ENCODE data around the gene FSTL5.

Gene FSTL5

DNA sequence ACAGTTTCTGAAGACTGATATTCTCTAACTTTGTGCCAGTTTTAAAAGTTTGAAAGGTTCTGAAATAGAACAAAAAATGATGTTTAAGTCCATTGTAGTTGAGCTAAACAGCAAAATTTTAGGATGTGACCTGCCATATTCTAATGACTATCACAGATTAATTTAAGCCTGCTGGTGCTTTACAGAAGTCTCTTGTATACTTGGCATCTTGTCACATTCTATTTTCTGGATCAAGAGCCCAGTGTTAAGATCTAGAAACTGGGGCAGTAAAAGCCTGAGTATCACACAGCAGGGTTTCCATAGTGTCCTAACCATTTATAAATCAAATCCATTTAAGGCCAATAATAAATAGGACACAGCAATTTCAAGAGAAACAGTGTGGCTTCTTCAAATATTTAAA is 12.4 kb downstream of the FSTL5 start:
- TF ChIP-seq ZC3H10 (CRISPR knock-in tag; IDR thresholded peaks at IDR 0.05) (no peak), ZFP30 (CRISPR knock-in tag; IDR thresholded peaks at IDR 0.05) (no peak), RARB (CRISPR knock-in tag; IDR thresholded peaks at IDR 0.05) (no peak), ZNF8 (CRISPR knock-in tag; IDR thresholded peaks at IDR 0.05) (no peak), CSDC2 (CRISPR knock-in tag; IDR thresholded peaks at IDR 0.05) (no peak), ZFP3 (CRISPR knock-in tag; IDR thresholded peaks at IDR 0.05) (no peak), ISL1 (CRISPR knock-in tag; IDR thresholded peaks at IDR 0.05) (no peak), ARNTL (CRISPR knock-in tag; IDR thresholded peaks at IDR 0.05; ENCODE audit: borderline replicate concordance, low read depth) (no peak), ZNF70 (CRISPR knock-in tag; IDR thresholded peaks at IDR 0.05) (no peak), TCF4 (CRISPR knock-in tag; IDR thresholded peaks at IDR 0.05; ENCODE audit: borderline replicate concordance) (no peak)
- TF ChIP-seq, protein P1, sequence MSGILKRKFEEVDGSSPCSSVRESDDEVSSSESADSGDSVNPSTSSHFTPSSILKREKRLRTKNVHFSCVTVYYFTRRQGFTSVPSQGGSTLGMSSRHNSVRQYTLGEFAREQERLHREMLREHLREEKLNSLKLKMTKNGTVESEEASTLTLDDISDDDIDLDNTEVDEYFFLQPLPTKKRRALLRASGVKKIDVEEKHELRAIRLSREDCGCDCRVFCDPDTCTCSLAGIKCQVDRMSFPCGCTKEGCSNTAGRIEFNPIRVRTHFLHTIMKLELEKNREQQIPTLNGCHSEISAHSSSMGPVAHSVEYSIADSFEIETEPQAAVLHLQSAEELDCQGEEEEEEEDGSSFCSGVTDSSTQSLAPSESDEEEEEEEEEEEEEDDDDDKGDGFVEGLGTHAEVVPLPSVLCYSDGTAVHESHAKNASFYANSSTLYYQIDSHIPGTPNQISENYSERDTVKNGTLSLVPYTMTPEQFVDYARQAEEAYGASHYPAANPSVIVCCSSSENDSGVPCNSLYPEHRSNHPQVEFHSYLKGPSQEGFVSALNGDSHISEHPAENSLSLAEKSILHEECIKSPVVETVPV (CRISPR knock-in tag; IDR thresholded peaks at IDR 0.05) = no peak
- TF ChIP-seq, protein P2, sequence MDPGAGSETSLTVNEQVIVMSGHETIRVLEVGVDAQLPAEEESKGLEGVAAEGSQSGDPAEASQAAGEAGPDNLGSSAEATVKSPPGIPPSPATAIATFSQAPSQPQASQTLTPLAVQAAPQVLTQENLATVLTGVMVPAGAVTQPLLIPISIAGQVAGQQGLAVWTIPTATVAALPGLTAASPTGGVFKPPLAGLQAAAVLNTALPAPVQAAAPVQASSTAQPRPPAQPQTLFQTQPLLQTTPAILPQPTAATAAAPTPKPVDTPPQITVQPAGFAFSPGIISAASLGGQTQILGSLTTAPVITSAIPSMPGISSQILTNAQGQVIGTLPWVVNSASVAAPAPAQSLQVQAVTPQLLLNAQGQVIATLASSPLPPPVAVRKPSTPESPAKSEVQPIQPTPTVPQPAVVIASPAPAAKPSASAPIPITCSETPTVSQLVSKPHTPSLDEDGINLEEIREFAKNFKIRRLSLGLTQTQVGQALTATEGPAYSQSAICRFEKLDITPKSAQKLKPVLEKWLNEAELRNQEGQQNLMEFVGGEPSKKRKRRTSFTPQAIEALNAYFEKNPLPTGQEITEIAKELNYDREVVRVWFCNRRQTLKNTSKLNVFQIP (CRISPR knock-in tag; IDR thresholded peaks at IDR 0.05; ENCODE audit: borderline replicate concordance, low read depth) = no peak
- ATAC-seq = no peak

- TF ChIP-seq CSDC2 (CRISPR knock-in tag; IDR thresholded peaks at IDR 0.05) = no peak
- no peak for TF ChIP-seq TCF4 (CRISPR knock-in tag; IDR thresholded peaks at IDR 0.05; ENCODE audit: borderline replicate concordance)
- TF ChIP-seq TOX (CRISPR knock-in tag; IDR thresholded peaks at IDR 0.05; ENCODE audit: borderline replicate concordance) = no peak
- TF ChIP-seq GLIS3 (CRISPR knock-in tag; IDR thresholded peaks at IDR 0.05) = no peak
- no peak for TF ChIP-seq ESRRG (CRISPR knock-in tag; IDR thresholded peaks at IDR 0.05)
- no peak for TF ChIP-seq ZNF70 (CRISPR knock-in tag; IDR thresholded peaks at IDR 0.05)
- TF ChIP-seq ZNF8 (CRISPR knock-in tag; IDR thresholded peaks at IDR 0.05) = no peak
- TF ChIP-seq RARB (CRISPR knock-in tag; IDR thresholded peaks at IDR 0.05) = no peak
- TF ChIP-seq, protein P1 (CRISPR knock-in tag; IDR thresholded peaks at IDR 0.05) = no peak
- TF ChIP-seq ISL1 (CRISPR knock-in tag; IDR thresholded peaks at IDR 0.05) = no peak
- TF ChIP-seq, protein P3, sequence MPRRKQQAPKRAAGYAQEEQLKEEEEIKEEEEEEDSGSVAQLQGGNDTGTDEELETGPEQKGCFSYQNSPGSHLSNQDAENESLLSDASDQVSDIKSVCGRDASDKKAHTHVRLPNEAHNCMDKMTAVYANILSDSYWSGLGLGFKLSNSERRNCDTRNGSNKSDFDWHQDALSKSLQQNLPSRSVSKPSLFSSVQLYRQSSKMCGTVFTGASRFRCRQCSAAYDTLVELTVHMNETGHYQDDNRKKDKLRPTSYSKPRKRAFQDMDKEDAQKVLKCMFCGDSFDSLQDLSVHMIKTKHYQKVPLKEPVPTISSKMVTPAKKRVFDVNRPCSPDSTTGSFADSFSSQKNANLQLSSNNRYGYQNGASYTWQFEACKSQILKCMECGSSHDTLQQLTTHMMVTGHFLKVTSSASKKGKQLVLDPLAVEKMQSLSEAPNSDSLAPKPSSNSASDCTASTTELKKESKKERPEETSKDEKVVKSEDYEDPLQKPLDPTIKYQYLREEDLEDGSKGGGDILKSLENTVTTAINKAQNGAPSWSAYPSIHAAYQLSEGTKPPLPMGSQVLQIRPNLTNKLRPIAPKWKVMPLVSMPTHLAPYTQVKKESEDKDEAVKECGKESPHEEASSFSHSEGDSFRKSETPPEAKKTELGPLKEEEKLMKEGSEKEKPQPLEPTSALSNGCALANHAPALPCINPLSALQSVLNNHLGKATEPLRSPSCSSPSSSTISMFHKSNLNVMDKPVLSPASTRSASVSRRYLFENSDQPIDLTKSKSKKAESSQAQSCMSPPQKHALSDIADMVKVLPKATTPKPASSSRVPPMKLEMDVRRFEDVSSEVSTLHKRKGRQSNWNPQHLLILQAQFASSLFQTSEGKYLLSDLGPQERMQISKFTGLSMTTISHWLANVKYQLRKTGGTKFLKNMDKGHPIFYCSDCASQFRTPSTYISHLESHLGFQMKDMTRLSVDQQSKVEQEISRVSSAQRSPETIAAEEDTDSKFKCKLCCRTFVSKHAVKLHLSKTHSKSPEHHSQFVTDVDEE (CRISPR knock-in tag; IDR thresholded peaks at IDR 0.05) = no peak
- no peak for TF ChIP-seq ZFP30 (CRISPR knock-in tag; IDR thresholded peaks at IDR 0.05)
- TF ChIP-seq CREB5 (CRISPR knock-in tag; IDR thresholded peaks at IDR 0.05; ENCODE audit: low read depth) = no peak
- TF ChIP-seq OSR1 (CRISPR knock-in tag; IDR thresholded peaks at IDR 0.05) = no peak
- no peak for TF ChIP-seq PPARA (CRISPR knock-in tag; IDR thresholded peaks at IDR 0.05; ENCODE audit: borderline replicate concordance)
- TF ChIP-seq PATZ1 (CRISPR knock-in tag; IDR thresholded peaks at IDR 0.05; ENCODE audit: borderline replicate concordance) = no peak
- TF ChIP-seq SNAI2 (CRISPR knock-in tag; IDR thresholded peaks at IDR 0.05) = no peak
- TF ChIP-seq ZFP3 (CRISPR knock-in tag; IDR thresholded peaks at IDR 0.05) = no peak
- no peak for TF ChIP-seq ARNTL (CRISPR knock-in tag; IDR thresholded peaks at IDR 0.05; ENCODE audit: borderline replicate concordance, low read depth)
- no peak for ATAC-seq
These were observed 14.2 kb downstream of the FSTL5 start for GRCh38 chr4:162149644-162150043.

All from SK-N-SH treated with all-trans-retinoic acid at 6 μM for 48 hours (cell line).